Calu3 (cell line): ENCODE measurements around the gene OR1M1. TPM values are rescaled to one million over a fixed set of nuclear protein-coding genes. Genes with fewer than 3 reads are reported as not detected.
"Not testable (repeated sequence)": the region's sequence is repeated elsewhere in the genome, so short reads cannot be mapped to it uniquely, and the experiment has no call there.

Source experiments
- BruUV-seq: library from RNA; stranded (reverse); fragments of 400-500 nt; replicated peaks from 2 replicates; lab custom pipeline; 2021; lab: Mats Ljungman, UMichigan
- CTCF ChIA-PET: fragments of 300-600 bp; sonication (Branson Sonifier 250); formaldehyde crosslinking; loops from one replicate; lab custom pipeline; 2022; ENCODE audit warnings: antibody characterized with exemption; lab: Charles Lee
- DNase-seq: peaks from one replicate; pipeline ENCODE4 v3.0.0; 2022
- H3K27ac Mint-ChIP-seq: one replicate; pipeline ENCODE4 v1.8.0; 2022; ENCODE audit warnings: mixed read lengths; ENCODE audit not compliant: unreplicated experiment
- H3K27me3 Mint-ChIP-seq: one replicate; pipeline ENCODE4 v1.8.0; 2022; ENCODE audit warnings: mixed read lengths; ENCODE audit not compliant: unreplicated experiment
- H3K36me3 Mint-ChIP-seq: one replicate; pipeline ENCODE4 v1.8.0; 2022; ENCODE audit warnings: mild to moderate bottlenecking, moderate library complexity, mixed read lengths; ENCODE audit not compliant: insufficient read depth, unreplicated experiment
- H3K4me1 Mint-ChIP-seq: one replicate; pipeline ENCODE4 v1.8.0; 2022; ENCODE audit warnings: mild to moderate bottlenecking, low read depth, mixed read lengths; ENCODE audit not compliant: unreplicated experiment
- H3K4me3 Mint-ChIP-seq: one replicate; pipeline ENCODE4 v1.8.0; 2022; ENCODE audit warnings: mild to moderate bottlenecking, low read depth, moderate library complexity, mixed read lengths; ENCODE audit not compliant: unreplicated experiment
- H3K9me3 Mint-ChIP-seq: one replicate; pipeline ENCODE4 v1.8.0; 2022; ENCODE audit warnings: low read depth, mixed read lengths; ENCODE audit not compliant: unreplicated experiment
- CTCF ChIP-seq: fragments of 200-600 bp; IDR thresholded peaks from one replicate; pipeline ENCODE4 v1.8.0; 2022; ENCODE audit warnings: antibody characterized with exemption; ENCODE audit not compliant: unreplicated experiment
- intact Hi-C: fragments of 100-400 bp; cut with micrococcal nuclease; formaldehyde crosslinking; loops from one replicate; pipeline ENCODE4 v1.10.0; 2022; ENCODE audit not compliant: unreplicated experiment
- total RNA-seq: library from RNA; stranded (reverse); gene quantifications from 2 replicates; pipeline ENCODE4 v1.2.3, GENCODE V29; 2022

OR1M1 gene
- total RNA-seq, 1 experiment from 2014 or later = not detected

GRCh38 chr19:9041023-9041422 is 45.8 kb upstream of the OR1M1 start:
- intact Hi-C loops = no loop called here
- H3K4me1 Mint-ChIP-seq = peaks cover 17% of the 10 kb centered on the region
- DNase-seq = no peak
- H3K4me3 Mint-ChIP-seq = no peak overlapping the region
- no peaks in the 10 kb centered on the region for H3K36me3 Mint-ChIP-seq
- H3K27ac Mint-ChIP-seq = no peak overlapping the region
- BruUV-seq = no TSS peak
- peaks cover 15% of the 10 kb centered on the region for H3K27me3 Mint-ChIP-seq
- H3K9me3 Mint-ChIP-seq = no peaks in the 10 kb centered on the region
- CTCF ChIA-PET = interaction anchor here (1.6 kb wide), 1 partner anchor 35 kb away, joined by 3 read pairs; no protein-coding TSS in a partner anchor
- no peak for TF ChIP-seq CTCF

GRCh38 chr19:9043524-9043923 is 43.3 kb upstream of the OR1M1 start:
- CTCF ChIA-PET = no interaction called here
- no peak for DNase-seq
- no peaks in the 10 kb centered on the region for H3K36me3 Mint-ChIP-seq
- no TSS peak for BruUV-seq
- no peak for TF ChIP-seq CTCF
- H3K4me1 Mint-ChIP-seq = peaks cover 30% of the 10 kb centered on the region
- H3K27ac Mint-ChIP-seq = no peak overlapping the region
- no peaks in the 10 kb centered on the region for H3K9me3 Mint-ChIP-seq
- intact Hi-C loops = no loop called here
- H3K4me3 Mint-ChIP-seq = no peak overlapping the region
- no peaks in the 10 kb centered on the region for H3K27me3 Mint-ChIP-seq

- Mint-ChIP-seq H3K4me3 (no peak overlapping the region), H3K27me3 (no peaks in the 10 kb centered on the region), H3K27ac (no peak overlapping the region), H3K9me3 (no peaks in the 10 kb centered on the region), H3K36me3 (no peaks in the 10 kb centered on the region), H3K4me1 (peaks cover 30% of the 10 kb centered on the region)
- DNase-seq = no peak
- CTCF ChIA-PET = no interaction called here
- intact Hi-C loops = no loop called here
- TF ChIP-seq CTCF = no peak
- BruUV-seq = no TSS peak
Measured at GRCh38 chr19:9044449-9044848, 42.4 kb upstream of the OR1M1 start.

GRCh38 chr19:9046694-9047093 is 40.2 kb upstream of the OR1M1 start:
- TF ChIP-seq CTCF = no peak
- DNase-seq = no peak
- peaks cover 24% of the 10 kb centered on the region for H3K4me1 Mint-ChIP-seq
- H3K4me3 Mint-ChIP-seq = no peak overlapping the region
- no peaks in the 10 kb centered on the region for H3K36me3 Mint-ChIP-seq
- intact Hi-C loops = no loop called here
- no peaks in the 10 kb centered on the region for H3K27me3 Mint-ChIP-seq
- no peak overlapping the region for H3K27ac Mint-ChIP-seq
- CTCF ChIA-PET = no interaction called here
- no peaks in the 10 kb centered on the region for H3K9me3 Mint-ChIP-seq
- no TSS peak for BruUV-seq

- no peak overlapping the region for H3K27ac Mint-ChIP-seq
- H3K9me3 Mint-ChIP-seq = no peaks in the 10 kb centered on the region
- peaks cover 18% of the 10 kb centered on the region for H3K4me1 Mint-ChIP-seq
- H3K4me3 Mint-ChIP-seq = no peak overlapping the region
- no TSS peak for BruUV-seq
- no peaks in the 10 kb centered on the region for H3K27me3 Mint-ChIP-seq
- no peak for TF ChIP-seq CTCF
- intact Hi-C loops = no loop called here
- no peaks in the 10 kb centered on the region for H3K36me3 Mint-ChIP-seq
- CTCF ChIA-PET = no interaction called here
- DNase-seq = no peak
Measured at GRCh38 chr19:9052894-9053293, 34.0 kb upstream of the OR1M1 start.

GRCh38 chr19:9053674-9054073 is 33.2 kb upstream of the OR1M1 start:
- not testable (repeated sequence) for DNase-seq

More at GRCh38 chr19:9053674-9054073, 33.2 kb upstream of the OR1M1 start:
- H3K27me3 Mint-ChIP-seq, H3K36me3 Mint-ChIP-seq, BruUV-seq, intact Hi-C loops, H3K9me3 Mint-ChIP-seq, H3K4me3 Mint-ChIP-seq, H3K27ac Mint-ChIP-seq, CTCF ChIA-PET: not testable (repeated sequence)
- H3K4me1 Mint-ChIP-seq = peaks cover 18% of the 10 kb centered on the region
